Measurements from ENCODE around the gene FAM228B.

DNA sequence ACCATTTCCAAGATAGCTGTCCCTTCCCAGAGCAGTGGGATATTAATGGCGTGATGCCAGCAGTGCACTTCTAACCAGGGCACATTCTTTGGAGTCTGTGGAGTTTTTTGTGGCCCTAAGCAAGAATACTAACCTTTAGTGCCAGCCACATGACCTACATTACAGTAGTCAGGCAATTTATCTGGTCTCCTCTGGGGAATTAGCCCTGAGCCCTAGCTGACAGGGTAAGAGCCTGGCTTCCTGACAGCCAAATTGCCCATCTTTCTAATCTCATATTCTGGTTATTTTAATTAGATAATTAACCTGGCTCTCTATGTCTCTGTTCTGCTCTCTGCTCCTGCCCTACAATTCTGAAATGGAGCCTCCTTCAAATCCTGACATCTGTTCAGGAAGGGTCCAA is 5.4 kb upstream of the FAM228B start:
- TF ChIP-seq CTCF (IDR thresholded peaks at IDR 0.05 in 4 of 5, conservative IDR thresholded peaks at IDR 0.05 in 1 of 5) = no peak
- no peak for TF ChIP-seq POLR2A (IDR thresholded peaks at IDR 0.05)

Measured in gastrocnemius medialis (tissue), 4 donors.